Measurements from ENCODE around the gene GPHB5.

- TF ChIP-seq GATA2 (IDR thresholded peaks at IDR 0.05; ENCODE audit: low read depth, low read length): no peak
- no peak for TF ChIP-seq GATA3 (IDR thresholded peaks at IDR 0.05; ENCODE audit: low read depth, low read length)
Measured at GRCh38 chr14:63367742-63368364, 49.1 kb upstream of the GPHB5 start.
